Measurements from ENCODE around the gene RAD52. TPM values are rescaled to one million over a fixed set of nuclear protein-coding genes. Genes with fewer than 3 reads are reported as not detected.

Gene RAD52
- polyA plus RNA-seq, 1 experiment: 15.3 TPM

DNA sequence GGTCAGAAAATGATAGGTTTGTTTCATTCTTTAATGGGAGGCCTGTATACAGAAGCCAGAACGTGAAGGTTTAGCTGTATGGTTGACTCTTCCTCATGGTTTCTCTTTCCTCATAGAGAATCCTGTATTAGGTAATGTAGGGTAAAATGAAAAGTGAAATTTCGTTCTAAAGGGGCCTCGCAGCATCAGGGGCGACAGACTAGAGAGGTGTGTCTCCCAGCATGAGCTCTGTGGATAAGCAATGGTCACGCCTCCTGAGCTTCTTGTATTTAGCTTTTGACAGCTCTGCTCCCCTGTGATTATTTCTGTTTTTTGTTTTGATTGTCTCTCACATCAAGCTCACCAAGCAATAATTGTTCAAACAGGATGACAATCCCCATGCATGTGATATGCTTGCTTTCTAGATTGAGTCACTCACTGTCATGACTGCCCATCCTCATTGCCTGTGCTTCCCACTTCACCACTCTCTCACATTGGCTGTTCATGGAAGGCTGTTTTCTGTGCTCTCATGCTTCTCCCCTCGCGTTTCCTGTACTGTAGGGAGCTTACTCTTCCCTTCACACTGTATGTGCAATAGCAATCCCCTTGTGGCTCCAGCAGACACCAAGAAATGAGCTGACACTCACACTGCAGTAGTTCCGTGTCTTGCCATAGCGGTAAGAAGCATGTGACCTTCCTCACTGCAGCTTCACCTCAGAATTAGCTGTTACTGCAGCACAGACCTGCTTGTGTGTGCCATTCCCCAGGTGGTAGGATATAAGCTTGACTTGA lies 44.0 kb downstream of the RAD52 start:
- POLR2A ChIA-PET: no interaction called here
- no peak for TF ChIP-seq CTCF (IDR thresholded peaks at IDR 0.05; ENCODE audit: insufficient read depth, low read depth, low read length)
- Histone ChIP-seq H3K4me3 (ENCODE audit: low read depth, low read length) (no peak overlapping the region), H3K27me3 (ENCODE audit: control insufficient read depth, insufficient read depth, low read length) (no peaks in the 10 kb centered on the region), H3K36me3 (ENCODE audit: control insufficient read depth, insufficient read depth, low read length) (peaks cover 23% of the 10 kb centered on the region)
- DNase-seq (ENCODE audit: low read depth): no peak
- CTCF ChIA-PET: interaction anchor here (0.7 to 1.2 kb wide), 2 partner anchors 89 to 358 kb away, joined by 3 to 5 read pairs; no protein-coding TSS in a partner anchor

- no peak for DNase-seq (ENCODE audit: low read depth)
- H3K27me3 ChIP-seq (ENCODE audit: control insufficient read depth, insufficient read depth, low read length): no peaks in the 10 kb centered on the region
- TF ChIP-seq CTCF (IDR thresholded peaks at IDR 0.05; ENCODE audit: insufficient read depth, low read depth, low read length): no peak
- CTCF ChIA-PET: interaction anchor here (0.6 kb wide), 1 partner anchor 637 kb away, joined by 3 read pairs; no protein-coding TSS in a partner anchor
- POLR2A ChIA-PET: no interaction called here
- H3K4me3 ChIP-seq (ENCODE audit: low read depth, low read length): no peak overlapping the region
- peaks cover 27% of the 10 kb centered on the region for H3K36me3 ChIP-seq (ENCODE audit: control insufficient read depth, insufficient read depth, low read length)
Observed at GRCh38 chr12:904010-904414, 45.5 kb downstream of the RAD52 start.

DNA sequence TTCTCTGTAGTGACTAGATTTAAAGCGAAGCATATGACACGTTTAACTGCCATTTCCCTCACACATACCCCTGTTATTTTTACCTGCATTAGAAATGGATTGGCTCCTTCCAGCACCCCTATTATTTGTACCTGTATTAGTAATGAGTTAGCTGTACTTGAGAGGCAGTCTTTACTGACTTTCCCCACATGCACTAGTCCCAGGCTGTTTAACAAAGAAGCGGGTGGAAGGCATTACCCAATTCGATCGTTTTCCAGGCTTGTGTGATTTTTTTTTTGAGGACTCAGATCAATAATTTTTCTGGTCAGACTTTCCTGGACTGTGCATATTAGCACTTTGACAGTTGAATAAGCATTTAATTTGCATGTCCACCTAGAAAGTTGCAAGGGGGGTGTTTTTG lies 46.4 kb downstream of the RAD52 start:
- ChIA-PET POLR2A (no interaction called here), CTCF (interaction anchor here (1.0 kb wide), 1 partner anchor 26 kb away, joined by 3 read pairs; no protein-coding TSS in a partner anchor)
- no peaks in the 10 kb centered on the region for H3K27me3 ChIP-seq (ENCODE audit: control insufficient read depth, insufficient read depth, low read length)
- TF ChIP-seq CTCF (IDR thresholded peaks at IDR 0.05; ENCODE audit: insufficient read depth, low read depth, low read length): no peak
- H3K4me3 ChIP-seq (ENCODE audit: low read depth, low read length): no peak overlapping the region
- H3K36me3 ChIP-seq (ENCODE audit: control insufficient read depth, insufficient read depth, low read length): peaks cover 22% of the 10 kb centered on the region
- DNase-seq (ENCODE audit: low read depth): no peak

GRCh38 chr12:902581-902980 lies 46.9 kb downstream of the RAD52 start:
- Histone ChIP-seq H3K27me3 (ENCODE audit: control insufficient read depth, insufficient read depth, low read length) (no peaks in the 10 kb centered on the region), H3K4me3 (ENCODE audit: low read depth, low read length) (no peak overlapping the region), H3K36me3 (ENCODE audit: control insufficient read depth, insufficient read depth, low read length) (peaks cover 18% of the 10 kb centered on the region)
- DNase-seq (ENCODE audit: low read depth): no peak
- no peak for TF ChIP-seq CTCF (IDR thresholded peaks at IDR 0.05; ENCODE audit: insufficient read depth, low read depth, low read length)
- POLR2A ChIA-PET: no interaction called here
- CTCF ChIA-PET: interaction anchor here (1.0 kb wide), 1 partner anchor 27 kb away, joined by 3 read pairs; no protein-coding TSS in a partner anchor

DNA sequence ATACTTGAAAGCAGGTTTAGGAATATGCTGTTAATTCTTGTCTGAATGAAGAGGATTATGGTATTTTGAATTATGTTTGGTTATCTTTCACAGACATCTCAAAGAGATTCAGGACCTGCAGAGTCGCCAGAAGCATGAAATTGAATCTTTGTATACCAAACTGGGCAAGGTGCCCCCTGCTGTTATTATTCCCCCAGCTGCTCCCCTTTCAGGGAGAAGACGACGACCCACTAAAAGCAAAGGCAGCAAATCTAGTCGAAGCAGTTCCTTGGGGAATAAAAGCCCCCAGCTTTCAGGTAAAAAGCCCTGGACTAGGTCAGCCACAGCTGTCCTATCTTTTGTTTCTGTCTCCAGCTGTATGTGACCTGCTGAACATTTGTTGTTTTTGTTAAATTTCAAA lies 52.1 kb downstream of the RAD52 start:
- Histone ChIP-seq H3K4me3 (ENCODE audit: low read depth, low read length) (no peak overlapping the region), H3K36me3 (ENCODE audit: control insufficient read depth, insufficient read depth, low read length) (peaks cover 18% of the 10 kb centered on the region), H3K27me3 (ENCODE audit: control insufficient read depth, insufficient read depth, low read length) (no peaks in the 10 kb centered on the region)
- ChIA-PET POLR2A (no interaction called here), CTCF (interaction anchor here (1.0 to 2.2 kb wide), 5 partner anchors 23 to 322 kb away, joined by 3 to 5 read pairs (median 4); no protein-coding TSS in a partner anchor)
- TF ChIP-seq CTCF (IDR thresholded peaks at IDR 0.05; ENCODE audit: insufficient read depth, low read depth, low read length): no peak
- no peak for DNase-seq (ENCODE audit: low read depth)
